Activated CD8-positive, alpha-beta memory T cell treated with anti-CD3 and anti-CD28 coated beads, Interleukin-2, amount 50 U/mL, for 4 hours (primary cell): ENCODE data around the gene GABBR2.

ENCODE experiments used
- DNase-seq: peaks from one replicate; pipeline ENCODE4 v3.0.0-alpha.2; 2020

GABBR2 gene

DNA sequence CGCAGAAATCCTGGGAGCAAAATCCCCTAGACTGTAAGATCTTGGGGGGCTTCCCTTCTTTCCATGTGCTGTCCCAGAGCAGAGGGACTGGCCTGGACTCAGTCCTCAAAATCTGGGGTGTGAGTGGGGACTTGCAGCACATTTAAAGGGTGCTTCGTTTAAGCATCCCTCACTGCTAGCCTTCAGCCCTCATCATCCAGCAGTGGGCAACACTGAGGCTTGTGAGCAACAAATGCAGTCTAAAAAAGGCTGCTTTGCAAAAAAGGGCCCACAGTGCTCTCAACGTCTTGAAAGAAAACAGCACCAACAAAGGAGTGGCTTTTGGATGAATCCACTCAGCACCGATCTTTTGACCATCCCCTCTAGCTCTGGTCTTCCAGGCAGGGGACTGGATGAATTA lies 325.0 kb downstream of the GABBR2 start:
- no peak for DNase-seq

DNA sequence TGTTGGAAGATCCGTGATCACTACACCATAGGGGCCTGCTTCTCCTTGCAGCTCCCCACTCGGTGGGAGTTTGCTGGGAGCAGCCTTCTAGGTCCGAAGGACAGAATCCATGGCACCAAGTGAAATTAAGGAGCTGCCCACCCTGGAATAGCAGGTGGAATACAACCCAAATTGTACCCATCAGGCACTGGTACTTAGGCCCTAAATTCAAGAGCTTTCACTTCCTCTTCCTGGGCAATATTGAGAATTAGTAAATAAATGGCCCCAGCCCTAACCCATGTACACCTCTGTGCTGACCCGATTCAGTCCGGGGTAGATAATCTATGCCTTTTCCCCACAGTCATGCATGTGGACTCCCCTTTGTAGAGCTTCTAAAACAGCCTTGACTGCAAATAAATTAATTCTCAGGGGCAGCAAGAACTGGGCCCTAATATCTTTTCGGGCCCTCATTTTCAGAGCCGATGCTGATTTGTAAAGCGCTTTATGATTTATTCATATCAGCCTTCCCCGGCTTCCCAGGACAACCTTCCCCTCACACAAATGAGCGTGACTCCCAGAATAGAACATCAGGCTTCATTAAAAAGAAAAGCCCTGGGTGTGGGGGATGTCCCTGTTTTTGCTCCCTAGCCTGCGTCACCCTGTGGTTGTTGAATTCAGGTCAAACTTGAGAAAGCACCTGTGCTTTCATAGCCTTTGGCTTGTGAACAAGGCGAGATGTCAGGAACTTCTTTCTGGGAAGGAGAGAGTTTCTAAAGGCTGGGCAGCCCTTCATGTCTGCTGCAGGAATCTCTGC lies 327.2 kb downstream of the GABBR2 start:
- no peak for DNase-seq

DNA sequence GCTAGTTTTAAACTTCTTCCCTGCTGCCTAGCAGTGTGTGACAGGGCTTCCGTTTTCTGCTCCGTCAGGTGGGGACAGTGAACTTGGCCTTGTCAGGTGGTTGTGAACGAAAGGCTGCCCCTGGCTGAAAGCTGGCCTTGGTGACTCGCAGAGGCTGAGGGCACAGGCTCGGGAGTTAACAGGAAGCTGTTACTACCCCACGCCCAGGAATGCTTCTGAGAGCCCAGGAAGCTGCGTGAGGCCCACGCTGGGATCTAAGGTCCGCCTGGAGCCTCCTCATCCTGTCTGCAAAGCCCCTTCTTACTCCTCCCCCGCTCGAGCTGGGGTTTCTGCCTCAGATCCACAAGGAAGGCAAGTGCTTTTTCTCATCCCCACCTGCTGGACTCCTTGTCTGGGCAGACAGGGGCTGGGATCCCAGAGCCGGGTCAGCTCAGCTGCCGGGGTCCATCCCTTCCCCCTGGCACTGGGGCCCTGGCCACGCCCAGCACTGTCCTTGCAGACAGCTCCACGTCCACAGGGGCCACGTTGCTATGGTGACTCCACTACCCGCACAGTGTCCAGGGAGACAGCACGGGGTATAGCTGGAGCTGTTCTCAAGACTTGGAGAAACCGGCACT lies 328.6 kb downstream of the GABBR2 start:
- DNase-seq, result no peak

DNA sequence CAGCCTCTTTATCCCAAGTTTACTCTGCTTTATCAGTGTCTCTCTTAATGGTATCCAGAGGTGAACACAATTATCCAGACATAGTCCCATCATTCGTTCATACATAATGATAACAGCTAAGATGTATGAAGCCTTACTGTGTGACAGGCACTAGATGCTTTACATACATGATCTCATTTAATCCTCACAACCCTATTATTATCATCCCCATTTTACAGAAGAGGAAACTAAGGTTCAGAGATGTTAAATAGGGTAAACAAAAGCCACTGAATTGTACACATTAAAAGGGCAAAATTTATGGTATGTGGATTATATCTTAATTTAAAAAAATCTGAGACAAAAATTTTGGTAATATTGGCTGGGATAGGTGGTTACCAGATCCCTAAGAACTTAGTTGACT lies 329.2 kb downstream of the GABBR2 start:
- DNase-seq, result no peak

DNA sequence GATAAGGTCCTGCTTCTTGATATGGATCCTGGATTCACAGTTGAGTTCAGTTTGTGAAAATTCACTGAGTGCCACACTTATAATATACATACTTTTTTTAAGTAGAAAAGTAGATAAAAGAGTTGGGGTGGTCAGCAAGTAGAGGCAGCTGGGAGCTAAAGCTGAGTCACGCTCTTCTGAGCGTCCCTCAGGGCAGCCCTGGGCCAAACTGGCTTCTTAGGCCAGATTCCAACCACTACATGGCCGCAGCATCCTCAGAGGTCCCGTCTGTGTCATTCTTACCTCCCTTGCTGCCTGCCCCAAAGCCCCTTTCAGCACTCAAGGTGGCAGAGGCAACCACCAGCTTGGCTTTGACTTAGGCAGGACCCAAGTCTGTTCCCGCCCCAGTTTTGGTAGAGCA lies 329.9 kb downstream of the GABBR2 start:
- no peak for DNase-seq

DNA sequence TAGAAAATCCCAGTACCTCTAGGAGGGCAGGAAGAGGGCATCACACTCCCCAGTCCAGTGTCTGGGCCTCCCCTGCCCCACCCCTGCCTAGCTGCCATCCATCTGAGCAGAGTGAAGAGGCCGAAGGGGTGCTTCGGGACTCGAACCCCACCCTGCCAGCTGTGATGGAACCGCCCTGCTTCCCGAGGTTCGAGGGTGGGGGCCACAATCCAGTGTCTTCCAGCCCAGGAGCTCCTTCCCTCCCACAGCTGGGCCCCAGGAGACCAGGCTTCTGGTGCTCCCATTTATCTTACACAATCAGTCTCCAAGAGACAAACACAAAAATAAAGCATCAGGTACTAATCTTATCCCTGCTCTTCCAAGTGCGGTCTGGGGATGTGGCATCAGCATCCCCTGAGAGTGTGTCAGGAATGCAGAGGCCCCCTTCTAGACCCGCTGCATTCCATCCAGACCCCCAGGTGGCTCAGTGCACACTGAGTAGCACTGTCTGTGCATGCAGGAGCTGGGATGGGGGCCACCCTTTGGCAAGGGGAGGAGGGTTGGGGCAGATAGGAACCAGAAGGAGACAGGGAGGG lies 330.4 kb downstream of the GABBR2 start:
- no peak for DNase-seq

DNA sequence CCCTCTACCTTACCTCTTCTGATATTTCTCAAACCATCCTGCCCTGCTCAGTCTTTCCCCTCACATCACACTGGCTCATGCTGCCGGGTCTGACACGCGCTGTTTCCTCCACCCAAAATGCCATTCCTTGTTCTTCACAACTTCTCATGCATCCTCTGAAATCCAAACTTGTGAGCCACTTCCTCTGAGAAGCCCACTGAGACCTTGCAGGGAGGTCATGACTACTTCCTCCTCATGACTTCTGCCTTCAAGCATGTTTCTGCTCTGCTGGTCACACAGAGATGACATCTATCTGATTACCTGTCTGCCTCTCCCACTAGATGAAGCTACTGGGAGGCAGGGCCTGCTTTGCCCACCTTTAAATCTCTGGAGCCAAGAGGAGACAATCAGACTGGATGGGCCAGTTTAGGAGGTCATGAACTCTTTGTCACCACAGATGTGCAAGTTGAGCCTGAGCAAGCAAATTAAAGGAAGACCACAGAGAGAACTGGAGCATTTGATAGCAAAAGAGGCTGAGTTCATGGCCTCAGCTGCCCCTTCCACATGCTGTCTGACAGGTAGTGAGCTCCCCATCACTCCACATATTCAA lies 333.5 kb downstream of the GABBR2 start:
- no peak for DNase-seq

DNA sequence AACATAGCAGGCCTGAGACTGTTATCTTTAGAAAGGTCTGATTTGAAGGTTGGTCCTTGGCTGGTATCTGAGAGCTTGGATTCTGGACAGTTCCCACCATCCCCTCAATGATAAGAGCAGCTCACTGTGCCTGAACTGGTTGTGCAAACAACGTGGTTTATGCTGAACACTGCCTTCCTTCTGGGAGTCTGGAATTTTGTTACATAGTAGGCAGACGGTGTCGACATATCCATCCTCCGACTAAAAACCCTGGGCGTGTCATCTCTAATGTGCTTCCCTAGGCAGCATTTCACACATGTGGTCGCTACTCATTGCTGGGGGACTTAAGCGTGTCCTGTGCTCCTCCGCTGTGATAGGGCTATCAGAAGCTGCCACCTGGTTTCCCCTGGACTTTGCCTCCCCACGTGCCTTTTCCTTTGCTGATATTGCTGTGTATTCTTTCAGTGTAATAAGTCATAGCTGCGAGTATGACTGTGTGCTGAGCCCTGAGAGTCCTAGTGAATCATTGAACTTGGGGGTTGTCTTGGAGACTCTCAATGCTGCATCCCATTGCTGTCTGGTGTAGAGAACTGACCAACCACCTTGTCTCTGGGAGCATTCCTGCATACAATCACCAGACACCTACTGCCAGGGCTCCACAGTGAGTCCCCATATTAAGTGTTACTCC lies 334.2 kb downstream of the GABBR2 start:
- DNase-seq, result no peak

DNA sequence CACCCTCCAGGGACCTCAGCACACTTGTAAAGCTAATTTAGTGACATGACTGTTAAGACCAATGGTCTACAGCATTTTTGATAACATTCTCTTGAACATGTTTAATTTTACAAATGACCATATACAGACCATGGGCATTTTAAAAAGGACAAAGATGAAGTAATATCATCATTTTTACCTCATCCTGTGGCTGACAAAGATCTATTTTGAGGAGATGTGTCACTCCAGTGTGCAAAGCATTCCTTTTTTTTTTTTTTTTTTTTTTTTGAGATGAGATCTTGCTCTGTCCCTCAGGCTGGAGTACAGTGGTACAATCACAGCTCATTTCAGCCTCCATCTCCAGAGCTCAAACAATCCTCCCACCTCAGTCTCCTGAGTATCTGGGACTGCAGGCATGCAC lies 335.1 kb downstream of the GABBR2 start:
- no peak for DNase-seq

DNA sequence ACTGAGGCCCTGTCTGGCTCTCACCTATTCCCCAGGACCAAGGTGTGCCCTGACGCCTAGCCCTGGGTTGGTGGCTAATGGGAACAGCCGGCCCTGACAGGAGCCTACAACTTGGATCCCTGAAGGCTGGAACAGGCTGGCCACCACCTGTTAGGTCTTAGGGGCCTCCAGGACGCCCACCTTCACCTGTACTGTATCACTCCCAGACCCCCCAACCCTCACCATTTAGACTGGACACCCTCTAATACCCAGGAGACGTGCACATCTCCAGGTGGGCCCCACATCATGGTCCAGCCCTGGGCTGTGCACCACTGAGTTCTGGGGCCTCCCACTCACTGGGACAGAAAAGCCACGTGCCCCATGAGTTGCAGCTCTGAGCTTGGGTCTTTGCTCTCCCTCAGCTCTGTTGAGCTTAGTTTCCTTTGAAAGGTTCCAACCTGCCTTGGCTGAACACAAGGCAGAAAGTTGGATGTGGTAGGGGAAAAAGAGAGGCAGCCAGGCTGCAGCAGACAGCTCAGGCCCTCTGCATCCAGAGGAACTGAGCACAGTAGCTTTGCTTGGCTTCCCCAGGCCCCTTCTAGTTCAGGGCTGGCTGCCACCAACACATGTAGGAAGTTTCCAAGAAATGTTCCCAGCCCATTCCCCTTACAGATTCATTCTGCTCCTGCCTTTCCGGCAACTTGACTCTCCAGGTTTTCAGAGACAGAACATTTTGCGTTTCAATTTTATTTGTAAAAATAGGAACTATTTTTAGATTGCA lies 336.5 kb downstream of the GABBR2 start:
- no peak for DNase-seq

DNA sequence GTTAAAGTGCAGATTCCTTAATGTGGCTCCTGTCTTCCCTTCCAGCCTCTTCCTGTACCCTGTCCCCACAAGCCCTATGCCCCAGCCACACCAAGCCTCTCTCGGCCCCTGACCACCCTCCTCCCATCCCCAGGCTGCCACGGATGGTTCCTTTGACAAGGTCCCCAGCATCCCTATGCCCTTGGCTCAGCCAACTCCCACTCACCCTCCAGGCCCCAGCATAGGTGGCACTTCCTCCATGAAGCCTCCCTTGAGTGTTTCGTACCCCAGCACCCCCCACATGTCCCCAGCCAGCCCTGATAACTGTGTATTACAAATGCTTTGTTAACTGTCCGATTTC lies 337.8 kb downstream of the GABBR2 start:
- DNase-seq, result no peak

DNA sequence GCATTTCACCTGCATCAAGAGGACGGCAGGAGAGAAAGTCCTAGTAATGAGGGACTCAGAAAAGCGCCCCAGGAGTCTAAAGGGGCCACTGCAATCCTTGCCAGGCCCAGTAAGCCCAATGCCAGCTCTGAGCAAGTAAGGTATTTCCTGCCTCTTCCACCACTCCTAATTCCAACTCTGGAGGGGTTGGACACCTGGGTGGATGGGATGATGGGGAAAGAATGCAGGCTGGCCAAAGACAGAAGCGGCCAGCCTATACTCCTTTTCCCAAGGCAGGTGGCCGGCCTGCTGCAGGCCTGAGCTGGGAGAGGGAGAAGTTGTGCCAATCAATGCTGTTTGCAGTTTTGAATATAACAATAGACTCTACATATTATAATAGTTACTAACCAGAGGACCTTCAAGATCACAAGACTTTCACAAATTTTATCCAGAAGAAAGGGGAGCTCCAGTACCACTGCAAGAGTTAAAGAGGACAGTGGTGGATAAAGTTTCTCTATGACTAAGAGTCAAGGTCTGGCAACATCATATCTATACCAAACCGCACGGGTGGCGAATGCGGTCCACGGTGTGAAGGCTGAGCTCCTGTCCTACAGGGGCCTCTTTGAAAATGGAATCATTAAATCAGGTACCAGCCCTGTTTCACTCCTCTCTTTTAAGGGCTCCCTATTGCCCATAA lies 338.3 kb downstream of the GABBR2 start:
- DNase-seq, result no peak

DNA sequence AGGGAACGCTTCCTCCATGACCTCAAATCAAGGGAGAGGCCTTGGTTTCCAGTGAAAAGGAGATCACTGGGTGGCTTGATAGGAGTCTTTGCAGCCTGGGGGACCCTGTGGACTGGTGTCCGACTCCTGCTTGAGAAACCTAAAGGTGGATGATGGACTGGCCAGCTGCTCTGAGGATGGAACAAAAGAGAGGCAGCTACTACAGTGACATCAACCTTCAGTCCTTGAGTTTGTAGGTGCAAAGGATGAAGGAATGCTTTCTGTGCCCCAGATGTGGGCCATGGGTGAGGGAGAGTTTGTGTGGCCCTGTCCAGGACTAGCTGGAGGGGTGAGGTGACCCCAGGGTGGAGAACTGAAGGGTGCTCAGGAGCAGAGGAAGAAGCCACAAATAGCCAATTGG lies 338.8 kb downstream of the GABBR2 start:
- DNase-seq, result no peak

DNA sequence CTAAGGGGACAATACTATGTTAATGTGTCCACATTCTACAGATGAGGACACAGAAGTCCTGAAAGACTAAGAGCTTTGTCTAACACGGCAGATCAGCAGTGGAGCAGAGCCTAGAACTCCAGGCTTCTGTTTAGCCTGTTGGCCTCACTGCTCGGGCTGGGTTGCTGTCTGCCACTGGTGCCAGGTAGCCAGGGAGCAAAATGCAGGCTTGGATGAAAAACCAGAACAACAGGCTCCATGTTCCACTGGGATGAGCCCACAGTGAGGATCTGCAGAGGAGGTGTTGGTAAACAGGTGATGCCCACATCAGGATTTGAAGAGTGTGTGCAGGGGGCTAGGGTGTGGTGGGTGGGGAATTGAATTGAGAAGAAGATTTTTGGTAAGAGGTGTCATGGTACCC lies 339.3 kb downstream of the GABBR2 start:
- DNase-seq, result no peak

DNA sequence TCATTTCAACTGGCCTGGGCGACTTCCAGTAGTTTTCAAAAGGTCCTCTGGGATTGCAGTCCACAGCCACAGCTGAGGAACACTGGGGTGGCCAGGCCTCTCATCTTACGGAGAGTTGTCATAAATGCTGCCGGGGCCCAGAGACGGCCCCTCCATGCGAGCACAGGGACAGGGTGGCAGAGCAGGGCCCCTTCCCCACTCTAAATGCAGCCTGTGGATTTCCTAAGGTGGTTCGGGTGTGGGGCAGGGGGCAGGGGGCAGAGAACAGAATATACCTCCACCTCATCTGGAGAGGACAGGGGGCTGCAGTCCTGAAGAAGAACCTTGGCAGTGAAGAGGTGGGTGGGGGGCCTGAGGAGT lies 339.7 kb downstream of the GABBR2 start:
- DNase-seq, result no peak

DNA sequence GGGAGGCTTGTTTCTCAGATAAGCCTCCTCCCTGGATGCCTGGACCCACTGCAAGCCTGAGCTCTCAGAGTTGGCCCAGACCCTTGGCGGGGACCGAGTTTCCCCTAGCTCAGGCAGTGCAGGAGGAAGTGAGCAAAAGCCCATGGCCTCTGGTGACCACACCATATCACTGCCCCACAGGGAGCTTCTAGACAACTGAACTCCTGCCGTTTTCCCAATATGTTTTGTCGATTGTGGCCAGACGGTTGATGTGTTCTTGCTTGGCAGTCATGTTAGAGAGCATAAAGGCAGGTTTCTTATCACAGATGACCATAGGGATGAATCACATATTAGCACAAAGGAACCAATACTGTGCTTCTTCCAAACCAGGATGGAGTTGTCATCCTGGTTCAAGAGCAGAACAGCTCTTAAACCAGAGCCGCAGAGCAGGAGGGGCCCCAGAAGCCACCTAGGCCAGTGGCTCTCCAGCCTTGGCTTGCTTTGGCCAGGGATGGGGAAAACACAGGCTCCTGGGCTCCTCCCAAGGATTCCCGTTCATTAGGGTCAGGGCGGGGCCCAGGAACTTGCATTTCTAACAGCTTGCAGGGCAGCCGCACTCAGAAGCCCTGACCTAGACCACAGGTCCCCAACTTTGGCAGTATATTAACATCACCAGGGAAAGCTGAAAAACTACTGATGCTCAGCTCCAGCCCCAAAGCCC lies 340.2 kb downstream of the GABBR2 start:
- DNase-seq, result no peak

DNA sequence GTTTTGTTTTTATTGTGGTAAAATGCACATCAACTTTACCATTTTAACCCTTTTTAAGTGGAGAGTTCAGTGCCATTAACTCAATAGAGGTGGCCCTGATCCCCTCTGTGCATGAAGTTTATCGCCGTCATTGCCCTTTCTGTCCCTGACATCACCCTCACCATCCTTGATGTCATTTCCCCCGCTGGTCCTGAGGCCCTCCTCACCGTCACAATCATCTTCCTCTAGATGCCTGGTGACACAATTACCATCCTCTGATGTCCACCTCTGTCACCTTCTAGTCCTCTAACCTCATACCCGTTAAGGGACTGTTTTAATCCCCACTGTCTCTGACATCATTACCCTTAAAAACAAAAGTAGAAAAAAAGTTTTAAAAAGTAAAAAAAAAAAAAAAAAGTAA lies 340.8 kb downstream of the GABBR2 start:
- no peak for DNase-seq

DNA sequence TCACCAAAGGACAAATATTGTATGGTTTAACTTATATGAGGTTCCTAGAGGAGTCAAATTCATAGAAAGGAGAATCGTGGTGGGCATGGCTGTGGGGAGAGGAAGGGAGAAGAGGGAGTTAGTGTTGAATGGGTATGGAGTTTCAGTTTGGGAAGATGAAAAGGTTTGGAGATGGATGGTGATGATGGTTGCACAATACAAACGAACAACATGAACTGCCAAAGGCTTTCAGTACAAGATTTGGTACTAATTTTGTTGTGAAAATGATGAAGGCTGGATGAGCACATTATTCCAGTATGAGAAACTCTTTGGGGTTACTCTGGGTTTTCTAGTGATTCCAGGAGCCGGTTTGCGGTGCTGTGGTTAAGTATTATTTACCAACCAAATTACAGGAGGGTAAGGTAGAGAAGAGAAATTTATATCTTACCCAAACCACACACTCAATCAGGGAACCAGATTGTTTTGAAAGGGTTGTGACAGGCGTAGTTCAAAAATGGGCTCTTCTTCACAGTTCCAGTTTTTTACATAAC lies 341.3 kb downstream of the GABBR2 start:
- no peak for DNase-seq

DNA sequence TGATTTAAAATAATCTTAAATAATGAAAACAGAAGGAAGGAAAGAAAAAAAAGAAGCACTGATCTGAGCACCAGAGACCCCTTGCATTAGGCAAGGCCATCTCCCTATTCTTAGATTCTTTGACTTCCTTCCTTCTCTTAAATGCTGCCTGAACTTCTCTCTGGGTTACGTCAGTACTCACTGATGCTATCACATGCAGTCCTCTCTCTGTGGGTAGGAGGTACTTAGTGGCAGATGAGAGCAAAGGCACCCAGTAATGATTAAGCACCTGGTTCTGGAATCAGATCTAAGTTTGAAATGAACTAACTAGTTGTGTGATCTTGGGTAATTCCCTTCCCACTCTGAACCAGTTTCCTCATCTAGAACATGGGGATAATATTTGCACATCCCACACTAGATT lies 343.0 kb downstream of the GABBR2 start:
- DNase-seq, result no peak

DNA sequence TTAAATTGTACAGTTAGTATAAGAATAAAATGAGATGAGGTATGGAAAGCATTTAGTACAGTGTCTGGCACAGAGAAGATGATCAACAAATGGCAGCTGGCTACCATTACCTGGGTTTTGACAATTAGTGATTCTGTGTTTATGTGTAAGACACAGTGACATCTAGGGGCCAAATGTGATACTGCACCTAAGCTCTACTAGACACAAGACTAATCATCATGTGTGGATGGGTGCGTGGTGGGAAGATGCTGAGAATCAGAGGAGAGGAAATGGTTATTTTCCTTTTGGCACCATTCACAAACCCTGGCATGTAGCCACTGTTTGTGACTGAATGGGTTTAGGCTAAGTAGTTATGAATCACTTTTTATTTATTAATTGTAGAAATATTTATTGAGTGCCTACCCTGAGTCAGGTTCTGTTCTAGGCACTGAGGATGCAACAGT lies 343.5 kb downstream of the GABBR2 start:
- DNase-seq, result no peak

DNA sequence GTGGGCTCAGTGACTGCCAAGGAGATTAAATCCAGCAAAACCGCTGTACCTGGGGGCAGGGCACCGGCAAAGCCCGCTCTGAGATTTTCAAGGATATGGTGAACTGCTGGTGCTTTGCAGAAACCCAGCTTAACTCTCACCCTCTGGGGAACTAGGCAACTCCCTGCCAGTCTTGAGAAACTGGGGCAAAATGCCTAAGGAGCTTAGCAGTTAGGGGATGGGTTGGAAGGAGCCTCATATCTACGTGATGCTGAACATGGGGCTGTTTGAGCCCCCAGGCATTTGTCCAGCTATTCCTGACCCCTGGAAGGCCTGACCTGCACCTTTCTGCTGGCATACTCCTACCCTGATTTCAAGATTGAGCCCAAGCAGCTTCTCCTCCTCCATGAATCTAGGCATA lies 344.6 kb downstream of the GABBR2 start:
- DNase-seq, result no peak
